ENCODE data around the gene NPHP3. TPM values are rescaled to one million over a fixed set of nuclear protein-coding genes. Genes with fewer than 3 reads are reported as not detected.

Gene NPHP3
- total and polyA plus RNA-seq, 4 donors, result 2.0 to 56.9 (median 39.2) TPM

- 63 to 70% methylated on average over 5 of the region's 5 CpGs for WGBS, 2 donors
- no peak for ATAC-seq (ENCODE audit: low FRiP score)
- Histone ChIP-seq H3K27me3 (ENCODE audit: control insufficient read depth in 1 of 2, insufficient read depth in 2 of 2, low read length in 1 of 2) (no peaks in the 10 kb centered on the region), H3K4me1 (ENCODE audit: control insufficient read depth in 1 of 2, insufficient read depth in 2 of 2, low read length in 2 of 2) (peaks cover 0 to 5% of the 10 kb centered on the region in 2 donors), H3K36me3 (ENCODE audit: control insufficient read depth in 1 of 2, insufficient read depth in 2 of 2, low read length in 1 of 2) (peaks cover 5 to 7% of the 10 kb centered on the region in 2 donors), H3K9me3 (ENCODE audit: control insufficient read depth, low read length) (no peaks in the 10 kb centered on the region), H3K4me3 (ENCODE audit: low read length in 2 of 2) (no peak overlapping the region), H3K27ac (ENCODE audit: low read depth in 1 of 2, low read length in 2 of 2) (no peak overlapping the region)
- intact Hi-C loops (cut with DNase I), result no loop called here
- DNase-seq, result no peak
These were observed 8.1 kb downstream of the NPHP3 start for GRCh38 chr3:132713977-132714727.

- no peak overlapping the region for H3K4me3 ChIP-seq (ENCODE audit: low read length in 2 of 2)
- no peak for ATAC-seq (ENCODE audit: low FRiP score)
- 90% methylated on average over 6 of the region's 6 CpGs for WGBS, 2 donors
- H3K27ac ChIP-seq (ENCODE audit: low read depth in 1 of 2, low read length in 2 of 2), result no peak overlapping the region
- intact Hi-C loops (cut with DNase I), result no loop called here
- peaks cover 7 to 11% of the 10 kb centered on the region in 2 donors for H3K36me3 ChIP-seq (ENCODE audit: control insufficient read depth in 1 of 2, insufficient read depth in 2 of 2, low read length in 1 of 2)
- no peaks in the 10 kb centered on the region for H3K9me3 ChIP-seq (ENCODE audit: control insufficient read depth, low read length)
- no peak for DNase-seq
- H3K4me1 ChIP-seq (ENCODE audit: control insufficient read depth in 1 of 2, insufficient read depth in 2 of 2, low read length in 2 of 2), result no peaks in the 10 kb centered on the region
- H3K27me3 ChIP-seq (ENCODE audit: control insufficient read depth in 1 of 2, insufficient read depth in 2 of 2, low read length in 1 of 2), result no peaks in the 10 kb centered on the region
These were observed 11.9 kb downstream of the NPHP3 start for GRCh38 chr3:132710311-132710710.

GRCh38 chr3:132709761-132710160, 12.4 kb downstream of the NPHP3 start:
- Histone ChIP-seq H3K4me3 (ENCODE audit: low read length in 2 of 2) (no peak overlapping the region), H3K9me3 (ENCODE audit: control insufficient read depth, low read length) (no peaks in the 10 kb centered on the region), H3K27me3 (ENCODE audit: control insufficient read depth in 1 of 2, insufficient read depth in 2 of 2, low read length in 1 of 2) (no peaks in the 10 kb centered on the region), H3K36me3 (ENCODE audit: control insufficient read depth in 1 of 2, insufficient read depth in 2 of 2, low read length in 1 of 2) (peaks cover 7 to 11% of the 10 kb centered on the region in 2 donors), H3K27ac (ENCODE audit: low read depth in 1 of 2, low read length in 2 of 2) (no peak overlapping the region), H3K4me1 (ENCODE audit: control insufficient read depth in 1 of 2, insufficient read depth in 2 of 2, low read length in 2 of 2) (no peaks in the 10 kb centered on the region)
- intact Hi-C loops (cut with DNase I), result no loop called here
- no peak for ATAC-seq (ENCODE audit: low FRiP score)
- DNase-seq, result no peak
- 85% methylated on average over 5 of the region's 5 CpGs for WGBS, 2 donors

GRCh38 chr3:132703733-132704132, 18.5 kb downstream of the NPHP3 start:
- DNase-seq (no peak), ATAC-seq (ENCODE audit: low FRiP score) (no peak)
- H3K4me3 ChIP-seq (ENCODE audit: low read length in 2 of 2), result no peak overlapping the region
- peaks cover 2 to 8% of the 10 kb centered on the region in 2 donors for H3K36me3 ChIP-seq (ENCODE audit: control insufficient read depth in 1 of 2, insufficient read depth in 2 of 2, low read length in 1 of 2)
- no peaks in the 10 kb centered on the region for H3K9me3 ChIP-seq (ENCODE audit: control insufficient read depth, low read length)
- no peaks in the 10 kb centered on the region for H3K4me1 ChIP-seq (ENCODE audit: control insufficient read depth in 1 of 2, insufficient read depth in 2 of 2, low read length in 2 of 2)
- WGBS, 2 donors, result 91% methylated on average over 2 of the region's 2 CpGs
- no peaks in the 10 kb centered on the region for H3K27me3 ChIP-seq (ENCODE audit: control insufficient read depth in 1 of 2, insufficient read depth in 2 of 2, low read length in 1 of 2)
- intact Hi-C loops (cut with DNase I), result no loop called here
- no peak overlapping the region for H3K27ac ChIP-seq (ENCODE audit: low read depth in 1 of 2, low read length in 2 of 2)

- intact Hi-C loops (cut with DNase I), result no loop called here
These were observed 26.8 kb downstream of the NPHP3 start for GRCh38 chr3:132695422-132695821.

GRCh38 chr3:132694991-132695390, 27.2 kb downstream of the NPHP3 start:
- no peak overlapping the region for H3K4me3 ChIP-seq (ENCODE audit: low read length in 2 of 2)
- peaks cover 4% of the 10 kb centered on the region in 2 donors for H3K36me3 ChIP-seq (ENCODE audit: control insufficient read depth in 1 of 2, insufficient read depth in 2 of 2, low read length in 1 of 2)
- no peak for DNase-seq
- no peaks in the 10 kb centered on the region for H3K4me1 ChIP-seq (ENCODE audit: control insufficient read depth in 1 of 2, insufficient read depth in 2 of 2, low read length in 2 of 2)
- no peaks in the 10 kb centered on the region for H3K9me3 ChIP-seq (ENCODE audit: control insufficient read depth, low read length)
- intact Hi-C loops (cut with DNase I), result no loop called here
- ATAC-seq (ENCODE audit: low FRiP score), result no peak
- H3K27ac ChIP-seq (ENCODE audit: low read depth in 1 of 2, low read length in 2 of 2), result no peak overlapping the region
- H3K27me3 ChIP-seq (ENCODE audit: control insufficient read depth in 1 of 2, insufficient read depth in 2 of 2, low read length in 1 of 2), result no peaks in the 10 kb centered on the region
- 74 to 86% methylated on average over 4 of the region's 4 CpGs for WGBS, 2 donors

More at GRCh38 chr3:132695422-132695821, 26.8 kb downstream of the NPHP3 start:
- Histone ChIP-seq H3K4me3 (ENCODE audit: low read length in 2 of 2) (no peak overlapping the region), H3K36me3 (ENCODE audit: control insufficient read depth in 1 of 2, insufficient read depth in 2 of 2, low read length in 1 of 2) (peaks cover 4% of the 10 kb centered on the region in 2 donors), H3K9me3 (ENCODE audit: control insufficient read depth, low read length) (no peaks in the 10 kb centered on the region), H3K27ac (ENCODE audit: low read depth in 1 of 2, low read length in 2 of 2) (no peak overlapping the region), H3K27me3 (ENCODE audit: control insufficient read depth in 1 of 2, insufficient read depth in 2 of 2, low read length in 1 of 2) (no peaks in the 10 kb centered on the region), H3K4me1 (ENCODE audit: control insufficient read depth in 1 of 2, insufficient read depth in 2 of 2, low read length in 2 of 2) (no peaks in the 10 kb centered on the region)
- 100% methylated on average over 1 of the region's 1 CpG for WGBS, 2 donors
- ATAC-seq (ENCODE audit: low FRiP score), result no peak
- no peak for DNase-seq

GRCh38 chr3:132690040-132690439, 32.2 kb downstream of the NPHP3 start:
- Histone ChIP-seq H3K27me3 (ENCODE audit: control insufficient read depth in 1 of 2, insufficient read depth in 2 of 2, low read length in 1 of 2) (no peaks in the 10 kb centered on the region), H3K9me3 (ENCODE audit: control insufficient read depth, low read length) (no peaks in the 10 kb centered on the region), H3K27ac (ENCODE audit: low read depth in 1 of 2, low read length in 2 of 2) (no peak overlapping the region), H3K36me3 (ENCODE audit: control insufficient read depth in 1 of 2, insufficient read depth in 2 of 2, low read length in 1 of 2) (peaks cover 6 to 12% of the 10 kb centered on the region in 2 donors), H3K4me1 (ENCODE audit: control insufficient read depth in 1 of 2, insufficient read depth in 2 of 2, low read length in 2 of 2) (no peaks in the 10 kb centered on the region), H3K4me3 (ENCODE audit: low read length in 2 of 2) (no peak overlapping the region)
- ATAC-seq (ENCODE audit: low FRiP score) (no peak), DNase-seq (no peak)
- intact Hi-C loops (cut with DNase I), result no loop called here
- WGBS, 2 donors, result 56 to 62% methylated on average over 4 of the region's 4 CpGs

GRCh38 chr3:132682201-132682600, 40.0 kb downstream of the NPHP3 start:
- Histone ChIP-seq H3K4me1 (ENCODE audit: control insufficient read depth in 1 of 2, insufficient read depth in 2 of 2, low read length in 2 of 2) (no peaks in the 10 kb centered on the region), H3K36me3 (ENCODE audit: control insufficient read depth in 1 of 2, insufficient read depth in 2 of 2, low read length in 1 of 2) (peaks cover 0 to 1% of the 10 kb centered on the region in 2 donors), H3K27me3 (ENCODE audit: control insufficient read depth in 1 of 2, insufficient read depth in 2 of 2, low read length in 1 of 2) (no peaks in the 10 kb centered on the region), H3K4me3 (ENCODE audit: low read length in 2 of 2) (no peak overlapping the region), H3K9me3 (ENCODE audit: control insufficient read depth, low read length) (no peaks in the 10 kb centered on the region), H3K27ac (ENCODE audit: low read depth in 1 of 2, low read length in 2 of 2) (no peak overlapping the region)
- ATAC-seq (ENCODE audit: low FRiP score) (no peak), DNase-seq (no peak)
- intact Hi-C loops (cut with DNase I), result no loop called here

- intact Hi-C loops (cut with DNase I), result no loop called here
- H3K27me3 ChIP-seq (ENCODE audit: control insufficient read depth in 1 of 2, insufficient read depth in 2 of 2, low read length in 1 of 2), result no peaks in the 10 kb centered on the region
- DNase-seq (no peak), ATAC-seq (ENCODE audit: low FRiP score) (no peak)
- no peak overlapping the region for H3K4me3 ChIP-seq (ENCODE audit: low read length in 2 of 2)
- H3K4me1 ChIP-seq (ENCODE audit: control insufficient read depth in 1 of 2, insufficient read depth in 2 of 2, low read length in 2 of 2), result no peaks in the 10 kb centered on the region
- no peaks in the 10 kb centered on the region for H3K9me3 ChIP-seq (ENCODE audit: control insufficient read depth, low read length)
- peaks cover 0 to 1% of the 10 kb centered on the region in 2 donors for H3K36me3 ChIP-seq (ENCODE audit: control insufficient read depth in 1 of 2, insufficient read depth in 2 of 2, low read length in 1 of 2)
- 95 to 98% methylated on average over 3 of the region's 3 CpGs for whole genome bisulfite sequencing, 2 donors
- H3K27ac ChIP-seq (ENCODE audit: low read depth in 1 of 2, low read length in 2 of 2), result no peak overlapping the region
These were observed 40.8 kb downstream of the NPHP3 start for GRCh38 chr3:132681421-132681820.

Data from aorta (tissue), 5 donors.